A673 (cell line): ENCODE data around the gene POLR1G.

ENCODE experiments used
- CTCF ChIP-seq: fragments of 300-800, 200-600 bp; sonication (generic); conservative IDR thresholded peaks from 2 replicates; pipeline ENCODE4 v1.5.1; 2017; ENCODE audit warnings: low read depth, mild to moderate bottlenecking, antibody characterized with exemption, low read length, moderate library complexity, mixed read lengths
- EZH2 ChIP-seq: fragments of 200-600 bp; sonication (generic); IDR thresholded peaks from 2 replicates; pipeline ENCODE4 v1.6.1; 2017; ENCODE audit warnings: borderline replicate concordance, low read depth, mild to moderate bottlenecking, mixed read lengths, antibody characterized with exemption, low read length; ENCODE audit not compliant: poor library complexity, severe bottlenecking

DNA sequence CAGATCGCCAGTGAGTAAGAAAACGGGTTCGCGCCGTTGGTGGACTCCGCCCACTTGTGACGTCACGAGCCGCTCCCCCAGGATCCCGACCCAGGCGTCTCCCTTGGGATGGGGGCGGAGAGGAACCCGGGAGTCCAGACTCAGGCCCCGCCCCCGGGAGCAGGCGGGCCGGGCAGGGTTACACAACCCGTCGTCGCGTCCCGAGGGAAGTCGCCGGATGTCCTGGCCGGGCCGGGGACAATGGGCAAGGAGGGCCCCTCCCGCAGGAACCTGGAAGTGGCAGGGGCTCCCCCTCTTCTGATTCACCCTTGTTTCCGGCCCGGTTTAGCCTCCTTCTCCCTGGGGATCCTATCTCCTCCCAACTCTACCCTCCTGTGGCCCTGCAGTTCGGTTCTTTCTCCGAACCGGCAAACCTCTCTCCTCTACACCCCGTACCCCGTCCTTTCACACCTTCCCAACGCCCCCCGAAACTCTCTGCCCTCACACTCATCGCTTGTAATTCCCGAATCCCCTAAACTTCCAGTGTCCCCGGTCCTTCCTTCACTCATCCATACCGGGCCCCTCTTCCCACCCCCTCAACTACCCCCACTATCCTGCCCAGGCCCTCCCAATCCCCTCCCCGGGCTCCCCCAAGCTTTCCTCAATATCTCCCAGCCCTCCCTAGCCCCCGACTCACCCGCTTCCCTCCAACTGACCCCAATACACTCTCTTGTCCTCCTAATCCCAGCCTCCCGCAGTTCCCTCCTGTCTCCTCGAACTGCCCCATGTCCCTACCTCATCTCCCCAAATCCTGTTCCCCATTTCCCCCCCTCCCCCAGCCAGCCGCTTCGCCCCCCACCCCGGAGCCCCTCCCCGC, 37.2 kb downstream of the POLR1G start:
- TF ChIP-seq CTCF: no peak
- TF ChIP-seq EZH2: no peak
